ENCODE data around the gene POLR1D. TPM values are rescaled to one million over a fixed set of nuclear protein-coding genes. Genes with fewer than 3 reads are reported as not detected.

Gene POLR1D
- total RNA-seq, 2 experiments from 2014 or later = 197 to 200 TPM

- H3K27ac Mint-ChIP-seq = peak overlapping the region; percentile 31
Measured at GRCh38 chr13:27661017-27661416, 39.3 kb downstream of the POLR1D start.

GRCh38 chr13:27662738-27663470 lies 41.2 kb downstream of the POLR1D start:
- Histone ChIP-seq H3K27me3 (ENCODE audit: control insufficient read depth in 1 of 2, insufficient read depth in 2 of 2, low read length in 2 of 2) (no peaks in the 10 kb centered on the region), H3K36me3 (ENCODE audit: insufficient read depth, low read length) (peaks cover 8% of the 10 kb centered on the region), H3K4me3 (ENCODE audit: low read length) (no peak overlapping the region), H3K27ac (ENCODE audit: low read depth in 1 of 2, low read length in 2 of 2) (no peak overlapping the region), H3K9me3 (ENCODE audit: control insufficient read depth in 1 of 2, insufficient read depth in 1 of 2, low read length in 2 of 2) (no peaks in the 10 kb centered on the region), H3K4me1 (ENCODE audit: insufficient read depth, low read length) (no peaks in the 10 kb centered on the region)
- Mint-ChIP-seq H3K36me3 (ENCODE audit: low read depth) (peaks cover 15% of the 10 kb centered on the region), H3K9me3 (no peaks in the 10 kb centered on the region), H3K4me1 (ENCODE audit: low read depth) (peaks cover 10% of the 10 kb centered on the region), H3K4me3 (no peak overlapping the region), H3K27ac (peak overlapping the region; percentile 28), H3K27me3 (no peaks in the 10 kb centered on the region)
- TF ChIP-seq CTCF (IDR thresholded peaks at IDR 0.05) = no peak
- intact Hi-C loops (cut with DNase I, micrococcal nuclease) = no loop called here
- ATAC-seq (ENCODE audit: poor library complexity) (no peak), DNase-seq (no peak)
- POLR2A ChIA-PET = no interaction called here
- CTCF ChIA-PET = no interaction called here

More at GRCh38 chr13:27661017-27661416, 39.3 kb downstream of the POLR1D start:
- H3K4me1 ChIP-seq (ENCODE audit: insufficient read depth, low read length) = no peaks in the 10 kb centered on the region
- Mint-ChIP-seq H3K36me3 (ENCODE audit: low read depth) (peaks cover 16% of the 10 kb centered on the region), H3K4me3 (no peak overlapping the region), H3K4me1 (ENCODE audit: low read depth) (peaks cover 10% of the 10 kb centered on the region), H3K9me3 (no peaks in the 10 kb centered on the region), H3K27me3 (no peaks in the 10 kb centered on the region)
- DNase-seq (no peak), ATAC-seq (ENCODE audit: poor library complexity) (no peak)
- no peak for TF ChIP-seq CTCF (IDR thresholded peaks at IDR 0.05)
- H3K36me3 ChIP-seq (ENCODE audit: insufficient read depth, low read length) = peaks cover 5% of the 10 kb centered on the region
- CTCF ChIA-PET = no interaction called here
- POLR2A ChIA-PET = no interaction called here
- H3K27ac ChIP-seq (ENCODE audit: low read depth in 1 of 2, low read length in 2 of 2) = no peak overlapping the region
- intact Hi-C loops (cut with DNase I, micrococcal nuclease) = no loop called here
- no peaks in the 10 kb centered on the region for H3K9me3 ChIP-seq (ENCODE audit: control insufficient read depth in 1 of 2, insufficient read depth in 1 of 2, low read length in 2 of 2)
- no peak overlapping the region for H3K4me3 ChIP-seq (ENCODE audit: low read length)
- no peaks in the 10 kb centered on the region for H3K27me3 ChIP-seq (ENCODE audit: control insufficient read depth in 1 of 2, insufficient read depth in 2 of 2, low read length in 2 of 2)

GRCh38 chr13:27663947-27664346 lies 42.3 kb downstream of the POLR1D start:
- Mint-ChIP-seq H3K9me3 (no peaks in the 10 kb centered on the region), H3K36me3 (ENCODE audit: low read depth) (peaks cover 15% of the 10 kb centered on the region), H3K4me1 (ENCODE audit: low read depth) (peaks cover 10% of the 10 kb centered on the region), H3K27ac (peak overlapping the region; percentile 28), H3K27me3 (no peaks in the 10 kb centered on the region), H3K4me3 (no peak overlapping the region)
- Histone ChIP-seq H3K9me3 (ENCODE audit: control insufficient read depth in 1 of 2, insufficient read depth in 1 of 2, low read length in 2 of 2) (no peaks in the 10 kb centered on the region), H3K27me3 (ENCODE audit: control insufficient read depth in 1 of 2, insufficient read depth in 2 of 2, low read length in 2 of 2) (no peaks in the 10 kb centered on the region), H3K36me3 (ENCODE audit: insufficient read depth, low read length) (peaks cover 8% of the 10 kb centered on the region), H3K4me1 (ENCODE audit: insufficient read depth, low read length) (no peaks in the 10 kb centered on the region), H3K27ac (ENCODE audit: low read depth in 1 of 2, low read length in 2 of 2) (no peak overlapping the region), H3K4me3 (ENCODE audit: low read length) (no peak overlapping the region)
- TF ChIP-seq CTCF (IDR thresholded peaks at IDR 0.05) = no peak
- no peak for ATAC-seq (ENCODE audit: poor library complexity)
- intact Hi-C loops (cut with DNase I, micrococcal nuclease) = no loop called here
- ChIA-PET POLR2A (no interaction called here), CTCF (no interaction called here)
- no peak for DNase-seq
